Coronary artery (tissue), 2 donors: Measurements from ENCODE around the gene NTM.
A peak's percentile ranks its signal among the peaks of the same experiment; 100 is the strongest.
"Not testable (repeated sequence)": the region's sequence is repeated elsewhere in the genome, so short reads cannot be mapped to it uniquely, and the experiment has no call there.

Experiments
- DNase-seq: peaks from one replicate; pipeline ENCODE4 v3.0.0-alpha.2; 2017; ENCODE audit warnings: low spot score
- H3K27ac ChIP-seq, 2 donors: fragments of 200-600 bp; sonication (generic); one replicate each; pipeline ENCODE4 v1.5.1; 2016 to 2019
- H3K4me3 ChIP-seq: fragments of 200-600 bp; sonication (generic); 2 replicates; pipeline ENCODE4 v1.5.1; 2016; ENCODE audit warnings: mild to moderate bottlenecking, moderate library complexity
- CTCF ChIP-seq: fragments of 200-600 bp; sonication (generic); IDR thresholded peaks from one replicate; pipeline ENCODE4 v1.5.1; 2019; ENCODE audit warnings: antibody characterized with exemption

The NTM gene

GRCh38 chr11:131910178-131910522 lies 539.7 kb downstream of the NTM start:
- DNase-seq: no peak
- TF ChIP-seq CTCF: no peak
- Histone ChIP-seq H3K27ac (peak overlapping the region in 1 of 2 donors; percentile 49), H3K4me3 (peak overlapping the region; percentile 66)

- no peak for TF ChIP-seq CTCF
- no peak for DNase-seq
- Histone ChIP-seq H3K27ac (peak overlapping the region in 1 of 2 donors; percentile 49), H3K4me3 (peak overlapping the region; percentile 66)
These were observed 540.3 kb downstream of the NTM start for GRCh38 chr11:131910523-131911387.

- H3K27ac ChIP-seq: peak overlapping the region in 1 of 2 donors; percentile 49
- H3K4me3 ChIP-seq: peak overlapping the region; percentile 66
- DNase-seq: not testable (repeated sequence)
These were observed 541.1 kb downstream of the NTM start for GRCh38 chr11:131911388-131912032.

GRCh38 chr11:131912134-131912533 lies 541.7 kb downstream of the NTM start:
- TF ChIP-seq CTCF: no peak
- H3K27ac ChIP-seq: peak overlapping the region in 1 of 2 donors; percentile 16
- DNase-seq: no peak
- H3K4me3 ChIP-seq: peak overlapping the region; percentile 66

- no peak for DNase-seq
- no peak for TF ChIP-seq CTCF
- Histone ChIP-seq H3K4me3 (no peak overlapping the region), H3K27ac (no peak overlapping the region)
These were observed 542.9 kb downstream of the NTM start for GRCh38 chr11:131913267-131913666.

- no peak for DNase-seq
- no peak overlapping the region for H3K27ac ChIP-seq
- no peak overlapping the region for H3K4me3 ChIP-seq
- TF ChIP-seq CTCF: no peak
These were observed 544.0 kb downstream of the NTM start for GRCh38 chr11:131914361-131914774.

GRCh38 chr11:131916638-131917037 lies 546.2 kb downstream of the NTM start:
- DNase-seq: no peak
- Histone ChIP-seq H3K4me3 (no peak overlapping the region), H3K27ac (no peak overlapping the region)
- no peak for TF ChIP-seq CTCF
